T-helper 1 cell treated with Interleukin-12 subunit alpha and Interleukin-12 subunit beta and Interleukin-4 antibody, amounts not matched to agents 30 ng/mL and 1 ng/mL, for 36 hours (primary cell): ENCODE results near the gene OXER1. TPM values are rescaled to one million over a fixed set of nuclear protein-coding genes. Genes with fewer than 3 reads are reported as not detected.

Experiments used
- intact Hi-C: fragments of 100-400 bp; cut with micrococcal nuclease; formaldehyde crosslinking; loops from one replicate; pipeline ENCODE4 v1.15.1; 2024
- total RNA-seq: library from RNA; stranded (reverse); gene quantifications from 2 replicates; pipeline ENCODE4 v1.2.3, GENCODE V29; 2022

Gene OXER1, protein sequence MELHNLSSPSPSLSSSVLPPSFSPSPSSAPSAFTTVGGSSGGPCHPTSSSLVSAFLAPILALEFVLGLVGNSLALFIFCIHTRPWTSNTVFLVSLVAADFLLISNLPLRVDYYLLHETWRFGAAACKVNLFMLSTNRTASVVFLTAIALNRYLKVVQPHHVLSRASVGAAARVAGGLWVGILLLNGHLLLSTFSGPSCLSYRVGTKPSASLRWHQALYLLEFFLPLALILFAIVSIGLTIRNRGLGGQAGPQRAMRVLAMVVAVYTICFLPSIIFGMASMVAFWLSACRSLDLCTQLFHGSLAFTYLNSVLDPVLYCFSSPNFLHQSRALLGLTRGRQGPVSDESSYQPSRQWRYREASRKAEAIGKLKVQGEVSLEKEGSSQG
- 0.20 and 0.49 TPM in 2 replicates for total RNA-seq

DNA sequence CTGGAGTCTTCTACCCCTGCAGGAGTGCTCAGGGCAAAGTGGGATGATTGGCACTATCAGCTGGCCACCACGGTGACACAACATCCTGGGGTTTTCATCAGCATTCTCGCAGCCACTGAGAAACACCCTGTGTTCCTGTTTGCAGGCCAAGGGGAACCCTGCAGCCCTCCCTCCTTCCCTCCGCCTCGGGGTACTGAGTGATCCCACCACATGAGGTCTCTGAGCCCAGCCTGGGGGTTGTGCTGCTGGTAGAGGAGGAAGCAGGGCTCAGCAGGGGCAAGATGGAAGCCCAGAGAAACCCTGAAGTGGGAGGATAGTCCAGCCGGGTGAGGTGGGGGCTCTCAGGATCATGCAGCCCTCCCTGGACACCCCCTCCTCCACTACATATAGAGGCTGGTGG is at the start of gene OXER1:
TSS of gene OXER1 (minus strand) at position 40 of the 400 bp plus-strand sequence. CDS start 73 bp downstream, outside the sequence.
- intact Hi-C loops, result no loop called here

DNA sequence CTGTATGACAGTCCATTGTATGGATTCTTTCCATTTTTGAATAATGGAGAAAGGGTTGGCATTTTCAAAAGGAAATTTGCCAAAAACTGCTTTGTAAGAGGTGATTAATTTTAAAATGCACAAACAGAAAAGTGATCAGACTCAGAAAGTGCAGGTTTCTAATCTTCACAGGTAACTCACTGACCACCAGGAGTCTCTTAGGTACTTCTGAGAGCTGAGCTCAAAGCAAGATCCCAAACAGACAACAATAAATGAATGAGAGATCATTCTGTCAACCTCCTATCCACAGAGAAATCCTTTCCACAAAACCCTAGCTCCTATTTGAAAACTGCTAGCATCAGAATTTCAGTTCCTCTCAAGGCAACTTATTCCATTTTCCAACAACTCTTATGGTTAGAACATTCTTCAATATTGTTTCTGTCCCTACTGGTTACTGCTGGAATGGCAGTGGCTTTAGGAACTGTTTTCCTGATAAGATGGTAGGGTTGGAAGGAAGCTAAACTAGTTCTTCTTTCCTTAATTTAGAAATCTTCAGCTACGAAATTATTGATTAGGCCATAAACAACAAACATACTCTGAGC is 49.1 kb upstream of the OXER1 start:
- intact Hi-C loops, result loop anchor here (5.0 kb wide), 3 partner anchors 246 to 1184 kb away; partner anchors contain the start of genes LRPPRC and MTA3

DNA sequence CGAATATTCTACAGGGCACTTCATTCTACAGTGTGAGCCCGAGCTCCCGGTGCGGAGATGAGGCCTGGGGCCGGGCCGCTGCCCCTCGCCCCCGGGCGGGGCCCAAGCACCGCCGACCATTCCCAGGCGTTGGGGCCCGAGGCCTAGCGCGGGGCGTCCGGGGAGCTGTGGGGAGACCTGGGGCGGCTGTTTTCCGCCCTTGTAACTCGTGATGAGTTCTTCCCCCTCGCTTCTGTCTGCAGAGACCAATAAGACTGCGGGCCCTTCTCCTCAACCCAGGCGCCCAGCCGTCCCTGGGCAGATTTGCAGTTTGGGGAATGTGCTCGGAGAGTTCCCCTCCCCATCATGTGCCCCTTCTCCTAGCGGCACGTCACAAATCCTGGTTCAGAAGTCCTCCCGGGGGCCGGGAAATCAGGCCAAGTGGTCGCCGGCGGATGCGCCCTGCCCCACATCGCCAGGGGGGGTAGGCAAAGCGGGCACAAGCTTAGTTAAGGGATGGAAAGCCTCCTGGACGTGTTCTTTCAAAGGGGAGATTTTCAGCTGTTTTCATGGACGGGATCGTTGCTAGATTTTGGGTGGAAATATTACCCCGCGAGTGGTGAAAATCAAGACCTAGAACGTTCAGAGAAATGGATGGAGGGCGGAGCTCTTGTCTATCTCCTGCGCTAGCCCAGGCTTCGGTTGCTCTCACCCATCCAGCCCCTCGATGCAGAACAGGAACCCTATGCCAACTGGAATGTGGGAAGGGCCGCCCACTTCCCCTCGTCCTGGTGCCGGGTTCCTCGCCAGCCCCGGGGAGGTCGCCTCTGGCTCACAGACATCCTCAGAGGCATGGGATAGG is 47.3 kb upstream of the OXER1 start:
- intact Hi-C loops, result loop anchor here (1.0 to 5.0 kb wide), 18 partner anchors 16 to 1357 kb away; partner anchors contain the start of genes COX7A2L, EML4, LRPPRC and MTA3

DNA sequence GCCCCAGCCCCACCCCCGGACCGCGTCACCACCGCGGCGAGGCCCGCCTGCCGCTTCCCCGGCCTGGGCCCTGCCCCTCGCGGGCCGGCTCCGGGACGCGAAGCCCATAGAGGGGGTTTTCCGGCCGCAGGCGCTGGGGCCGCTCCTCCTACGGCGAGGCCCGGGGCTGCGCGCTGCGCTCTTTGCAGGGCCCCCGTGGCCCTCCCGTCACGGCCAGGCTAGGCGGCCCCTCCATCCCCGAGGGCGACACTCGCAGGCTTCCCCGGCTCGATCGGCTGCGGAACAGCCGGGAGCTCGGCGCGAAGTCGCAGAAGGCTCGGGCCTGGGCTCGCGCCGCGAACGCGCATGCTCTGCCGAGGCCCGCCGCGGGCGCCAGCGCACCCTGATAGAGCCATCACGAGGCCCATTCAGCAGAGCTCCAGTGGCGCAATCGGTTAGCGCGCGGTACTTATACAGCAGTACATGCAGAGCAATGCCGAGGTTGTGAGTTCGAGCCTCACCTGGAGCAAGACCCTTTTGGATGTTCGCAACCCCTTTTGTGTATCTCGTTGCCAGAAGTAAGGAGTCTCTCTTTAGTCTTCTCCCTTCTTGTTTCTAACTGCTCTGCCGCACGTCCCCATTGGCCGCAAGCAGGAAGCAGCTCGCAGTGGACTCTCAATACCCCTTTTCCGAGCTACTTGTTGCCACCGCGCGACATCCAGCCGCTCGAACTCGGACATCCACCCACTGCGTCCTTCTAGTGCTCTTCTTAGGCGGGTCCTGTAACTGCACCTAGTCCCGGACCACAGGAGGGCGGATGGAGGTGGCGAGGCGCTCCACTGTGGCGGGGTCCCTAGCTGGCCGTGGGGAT is 46.4 kb upstream of the OXER1 start:
- intact Hi-C loops, result loop anchor here (1.0 to 5.0 kb wide), 18 partner anchors 17 to 1358 kb away; partner anchors contain the start of genes COX7A2L, EML4, LRPPRC and MTA3

DNA sequence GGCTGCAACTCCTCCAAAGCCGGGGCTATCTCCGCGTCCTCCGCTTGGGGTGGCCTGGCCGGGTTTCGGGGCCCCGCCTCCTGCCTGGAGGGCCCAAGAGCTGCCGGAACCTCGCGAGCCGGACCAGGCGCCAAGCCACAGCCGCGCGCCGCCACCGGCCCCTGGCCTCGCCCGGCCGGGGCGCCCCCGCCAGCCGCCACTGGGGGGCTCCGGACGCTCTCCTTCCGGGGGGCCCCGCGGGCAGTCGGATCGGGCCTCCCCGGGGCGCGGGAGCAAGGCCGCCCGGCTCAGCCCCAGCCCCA is 45.8 kb upstream of the OXER1 start:
- intact Hi-C loops, result loop anchor here (1.0 to 5.0 kb wide), 19 partner anchors 18 to 1359 kb away; partner anchors contain the start of genes COX7A2L, DYNC2LI1, EML4 and LRPPRC

DNA sequence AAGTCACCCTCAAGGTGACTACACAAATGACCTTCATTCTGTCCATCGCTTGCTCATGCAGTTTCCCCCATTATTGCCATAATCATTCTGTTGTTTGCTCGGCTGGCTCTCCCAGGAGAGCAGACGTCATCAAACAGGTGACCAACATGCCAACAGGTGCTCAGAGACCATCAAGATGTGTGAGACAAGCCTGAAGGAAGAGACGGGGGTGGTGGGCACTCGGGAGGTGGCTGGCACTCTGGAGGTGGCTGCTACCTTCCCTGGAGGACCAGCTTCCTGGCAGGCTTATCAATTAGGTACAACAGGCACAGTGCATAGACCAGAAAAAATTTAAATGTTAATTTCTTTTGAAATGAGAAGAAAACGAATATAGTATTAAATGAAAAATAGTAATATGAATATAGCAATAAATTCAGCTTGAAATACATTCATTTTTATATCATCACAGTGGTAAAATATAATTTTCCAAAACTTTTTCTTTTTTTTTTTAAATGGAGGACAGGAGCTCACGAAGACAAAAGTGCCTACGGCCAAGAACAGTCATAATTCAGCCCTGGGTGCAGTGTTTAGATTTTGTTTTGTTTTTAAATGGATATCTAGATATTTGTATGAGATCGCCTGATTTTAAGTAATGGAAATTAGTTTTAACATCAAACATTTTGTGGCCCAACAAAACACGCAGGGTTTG is 45.3 kb upstream of the OXER1 start:
- intact Hi-C loops, result loop anchor here (1.0 kb wide), 1 partner anchor 965 kb away; the partner anchor contains the start of gene DYNC2LI1

DNA sequence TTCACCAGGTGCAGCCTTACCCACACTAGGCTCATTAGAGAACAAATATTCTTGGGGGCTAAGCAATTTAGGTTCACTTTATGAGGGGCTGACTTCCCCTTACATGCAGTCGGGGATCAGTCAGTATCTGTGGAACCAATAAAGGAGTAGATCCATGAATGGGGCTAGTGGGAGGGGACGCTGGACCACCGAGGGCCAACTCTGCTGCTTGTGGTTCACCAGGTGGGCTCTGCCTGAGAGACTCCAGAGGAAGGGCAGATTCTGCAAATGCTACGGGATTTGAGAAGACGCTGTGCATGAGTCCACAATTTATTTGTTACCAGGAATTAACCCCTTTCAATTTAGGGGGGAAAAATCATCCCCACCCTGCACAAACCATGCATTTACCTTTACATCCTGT is 44.4 kb upstream of the OXER1 start:
- intact Hi-C loops, result no loop called here

DNA sequence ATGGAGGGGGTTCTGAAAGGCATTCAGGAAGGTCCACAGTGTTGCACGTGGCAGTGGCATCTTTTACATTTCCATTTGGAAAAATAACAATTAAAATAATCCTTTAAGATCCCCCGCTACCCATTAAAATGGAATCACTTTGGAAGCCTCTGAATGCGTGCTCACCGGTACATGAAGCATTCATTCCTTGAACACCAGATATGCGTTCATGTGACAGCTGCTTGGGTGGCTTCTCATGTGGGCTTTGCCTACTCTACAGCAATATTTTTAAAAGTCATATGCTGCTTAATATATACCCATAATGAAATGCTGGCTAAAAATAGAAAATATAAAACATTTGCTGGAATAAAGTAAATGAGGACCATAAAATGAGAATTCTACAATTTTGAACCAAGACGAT is 42.9 kb upstream of the OXER1 start:
- intact Hi-C loops, result no loop called here

DNA sequence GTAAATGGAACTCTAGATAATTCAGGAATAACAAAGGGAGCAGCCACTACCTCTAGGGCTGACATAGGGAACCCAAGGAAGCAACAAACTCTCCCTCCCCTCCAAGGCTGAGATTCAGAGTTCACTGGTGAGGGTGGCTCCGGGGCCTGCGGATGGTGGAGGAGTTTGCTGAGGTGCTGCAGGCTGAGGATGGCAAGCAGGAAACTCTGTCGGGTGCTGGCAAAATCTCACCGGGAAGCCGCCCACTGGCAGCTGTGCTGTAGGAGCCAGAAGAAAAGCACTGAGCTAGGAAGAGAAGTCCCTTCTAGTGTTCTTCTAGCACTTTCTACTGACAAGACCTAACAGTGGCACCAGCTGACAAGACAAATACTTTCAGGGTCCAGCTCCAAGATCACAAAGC is 41.0 kb upstream of the OXER1 start:
- intact Hi-C loops, result no loop called here

DNA sequence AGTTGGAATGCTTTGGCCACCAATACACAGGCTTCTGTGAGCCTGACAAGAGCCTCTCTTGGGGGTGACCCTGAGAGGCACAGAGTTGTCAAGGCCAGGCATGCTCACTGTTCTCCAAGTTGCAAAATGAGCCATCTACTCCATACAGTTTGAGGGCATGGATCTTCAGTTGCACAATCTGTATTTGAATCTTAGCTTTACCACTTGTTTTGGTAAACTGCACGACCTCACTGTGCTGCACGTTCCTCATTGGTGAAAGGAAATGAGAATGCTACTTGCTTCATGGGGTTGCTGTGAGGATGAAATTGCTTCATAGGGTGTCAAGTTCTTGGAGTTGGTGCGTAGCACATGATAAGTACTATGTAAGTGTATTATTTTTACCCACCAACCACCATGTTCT is 40.4 kb upstream of the OXER1 start:
- intact Hi-C loops, result no loop called here

DNA sequence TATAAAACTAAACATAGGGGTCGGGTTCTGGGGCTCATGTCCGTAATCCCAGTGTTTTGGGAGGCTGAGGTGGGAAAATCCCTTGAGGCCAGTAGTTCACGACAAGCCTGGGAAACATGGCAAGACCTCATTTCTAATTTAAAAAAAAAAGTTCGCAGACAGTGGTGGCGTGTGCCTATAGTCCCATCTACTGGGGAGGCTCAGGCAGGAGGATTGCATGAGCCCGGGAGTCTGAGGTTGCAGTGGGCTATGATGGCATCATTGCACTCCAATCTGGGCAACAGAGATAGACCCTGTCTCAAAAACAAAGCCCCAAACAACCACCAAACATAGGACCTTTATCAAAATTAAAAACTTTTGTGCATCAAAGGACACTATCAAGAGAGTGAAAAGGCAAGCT is 38.2 kb upstream of the OXER1 start:
- intact Hi-C loops, result no loop called here

DNA sequence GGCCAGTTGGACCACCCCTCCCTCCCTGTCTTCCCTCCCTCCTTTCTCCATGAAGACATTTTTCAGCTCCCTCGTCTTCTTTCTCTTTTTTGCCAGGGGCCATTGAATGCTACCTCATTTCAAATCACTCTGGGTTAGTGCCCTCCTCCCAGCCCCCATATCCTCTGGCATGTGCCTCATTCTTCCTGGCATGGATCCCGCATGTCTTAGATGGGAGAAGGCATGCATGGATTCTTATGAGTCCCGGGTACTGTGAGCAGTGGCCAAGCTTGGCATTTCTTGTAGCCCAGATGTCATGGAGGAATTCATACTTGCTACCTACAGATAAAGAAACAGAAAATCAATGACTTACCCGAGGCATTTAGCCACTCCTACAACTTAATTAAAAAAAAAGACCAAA is 37.4 kb upstream of the OXER1 start:
- intact Hi-C loops, result no loop called here

DNA sequence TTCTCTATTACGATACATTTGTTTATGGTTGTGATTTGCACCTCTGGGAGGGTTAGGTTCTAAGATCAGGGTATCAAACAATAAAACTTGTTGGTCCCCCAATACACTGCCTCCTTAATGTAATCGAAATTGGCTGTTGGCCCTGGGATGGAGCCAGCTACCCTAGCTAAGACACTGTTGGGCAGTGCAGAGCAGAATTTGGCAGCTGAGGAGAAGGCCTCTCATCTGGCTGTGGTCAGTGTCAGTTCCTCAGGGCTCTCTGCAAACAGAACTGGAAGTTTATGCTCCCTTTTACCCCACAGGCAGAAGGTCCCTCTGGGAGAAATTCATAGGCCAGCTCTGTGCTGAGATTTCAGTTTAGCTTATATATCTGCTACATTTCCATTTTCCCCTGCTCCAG is 37.0 kb upstream of the OXER1 start:
- intact Hi-C loops, result no loop called here

DNA sequence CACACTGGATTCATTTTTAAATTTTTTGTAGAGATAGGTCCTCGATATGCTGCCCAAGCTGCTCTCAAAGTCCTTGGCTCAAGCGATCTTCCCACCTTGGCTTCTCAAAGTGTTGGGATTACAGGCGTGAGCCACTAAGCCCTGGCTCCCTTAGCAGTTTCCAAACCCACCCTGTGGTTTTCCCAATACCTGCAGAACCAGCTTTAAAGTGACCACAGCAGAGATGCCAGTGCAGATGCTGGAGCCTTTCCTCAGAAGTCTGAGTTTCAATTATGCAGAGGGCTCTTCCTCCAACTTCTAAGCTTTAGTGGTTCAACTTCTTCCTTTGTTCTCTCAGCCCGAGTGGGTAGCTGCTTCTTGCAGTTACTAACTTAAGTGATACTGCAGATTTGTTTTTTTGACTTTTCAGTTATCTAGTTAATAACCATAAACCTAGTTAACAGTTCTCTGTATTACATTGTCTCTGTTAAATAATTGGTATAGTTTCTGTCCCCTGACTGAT is 36.6 kb upstream of the OXER1 start:
- intact Hi-C loops, result no loop called here

DNA sequence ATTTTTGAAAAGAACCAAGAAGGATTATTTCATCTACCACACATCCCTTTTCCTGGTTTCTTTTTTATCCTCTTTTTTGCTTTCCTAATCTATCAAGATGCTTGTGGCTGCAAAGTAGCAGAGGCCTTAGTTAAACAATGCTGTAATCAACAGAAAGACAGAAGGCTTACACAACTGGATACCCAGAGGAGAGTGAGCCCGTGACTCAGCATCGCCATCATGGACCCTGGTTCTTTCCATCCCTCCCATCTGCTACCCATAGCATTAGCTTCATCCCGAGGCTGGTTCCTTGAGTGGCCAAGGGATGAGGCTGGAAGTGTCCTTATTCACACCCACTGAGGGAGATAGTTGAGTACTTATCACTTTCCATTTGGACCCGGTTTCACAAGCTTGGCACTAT is 35.9 kb upstream of the OXER1 start:
- intact Hi-C loops, result no loop called here

DNA sequence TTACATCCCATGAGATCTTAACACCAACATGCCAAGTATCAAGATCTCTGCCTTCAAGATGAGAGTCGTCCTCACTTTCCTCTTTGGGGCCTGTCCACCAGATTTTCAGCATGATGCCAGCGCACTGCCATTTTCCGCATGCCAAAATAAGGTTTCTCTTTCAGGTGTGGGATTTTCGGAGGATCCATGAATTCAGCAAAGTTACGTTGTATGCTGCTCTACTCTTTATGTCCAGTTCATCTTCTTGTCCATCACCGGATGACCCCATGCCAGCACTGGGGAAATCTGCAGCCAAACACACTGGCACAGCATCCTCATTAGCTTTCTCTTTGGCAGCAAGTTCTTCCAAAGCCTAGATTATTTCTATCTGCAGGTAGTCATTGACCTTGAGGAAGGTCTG is 33.3 kb upstream of the OXER1 start:
- intact Hi-C loops, result no loop called here

DNA sequence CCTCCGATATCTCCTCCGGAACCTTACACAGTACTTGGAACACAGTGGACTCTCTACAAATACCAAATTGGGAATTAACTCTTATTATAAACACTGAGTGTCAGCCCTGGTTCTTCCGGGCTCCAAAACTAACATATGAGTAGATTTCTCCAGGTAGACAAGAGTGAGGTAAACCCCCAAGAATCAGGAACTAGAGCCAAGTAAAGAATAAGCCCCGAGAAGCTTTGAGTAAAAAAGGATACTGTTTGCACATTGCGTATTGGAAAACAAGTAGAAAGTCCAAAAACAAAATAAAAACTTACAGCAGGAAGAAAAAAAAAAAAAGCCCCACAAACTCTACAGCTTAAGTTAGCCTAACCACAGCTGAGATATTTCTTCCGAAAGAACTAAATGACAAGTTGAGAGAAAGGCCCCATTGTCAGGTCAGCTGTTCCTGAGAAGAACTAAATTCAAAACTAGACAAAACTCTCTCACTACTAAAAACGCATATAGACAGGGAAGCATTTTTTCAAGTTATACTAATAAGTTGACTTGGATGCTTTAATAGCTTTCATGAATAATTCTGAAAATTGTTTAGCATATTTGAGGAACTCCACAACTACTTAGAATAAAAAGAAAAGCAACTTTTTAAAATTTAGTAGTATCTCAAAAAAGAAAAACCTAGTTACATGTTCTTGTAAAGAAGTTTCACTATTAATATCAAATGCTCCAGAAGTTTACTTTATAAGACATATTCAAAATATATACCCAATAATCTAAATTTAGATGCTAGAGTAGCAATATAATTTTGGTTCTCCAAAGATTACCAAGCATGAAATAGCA is 32.7 kb upstream of the OXER1 start:
- intact Hi-C loops, result no loop called here

DNA sequence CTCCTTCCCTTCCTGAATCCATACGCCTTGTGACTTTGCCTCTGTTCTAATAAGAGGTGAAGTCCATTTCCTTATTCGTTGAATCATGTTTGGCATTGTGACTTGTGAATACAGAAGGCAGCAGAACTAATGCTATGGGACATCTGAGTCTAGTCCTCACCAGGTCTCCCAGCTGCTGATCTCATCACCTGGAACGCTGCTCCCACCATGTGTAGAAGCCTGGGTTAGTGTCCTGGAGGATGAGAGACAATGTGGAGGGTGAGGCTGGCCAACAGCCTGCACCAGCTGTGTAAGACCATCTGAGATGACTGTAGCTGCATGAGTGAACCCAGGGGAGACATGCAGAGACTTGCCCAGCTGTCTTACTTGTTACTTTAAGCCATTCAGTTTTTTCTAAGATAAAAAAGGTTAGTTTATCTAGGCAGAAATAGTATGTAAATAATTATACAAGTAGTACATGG is 31.9 kb upstream of the OXER1 start:
- intact Hi-C loops, result no loop called here

DNA sequence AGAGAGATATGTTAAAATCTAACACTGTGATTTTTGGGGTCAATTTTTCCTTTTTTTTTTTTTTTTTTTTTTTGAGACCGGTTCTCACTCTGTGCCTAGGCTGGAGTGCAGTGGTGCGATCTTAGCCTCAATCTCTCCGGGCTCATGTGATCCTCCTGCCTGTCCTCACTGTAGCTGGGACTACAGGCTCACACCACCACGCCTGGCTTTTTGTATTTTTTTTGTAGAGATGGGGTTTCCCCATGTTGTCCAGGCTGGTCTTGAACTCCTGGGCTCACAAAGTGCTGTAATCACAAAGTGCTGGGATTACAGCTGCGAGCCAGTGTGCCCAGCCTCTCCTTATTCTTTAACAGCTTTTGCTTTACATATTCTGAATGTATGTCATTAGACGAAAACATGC is 31.3 kb upstream of the OXER1 start:
- intact Hi-C loops, result no loop called here
